Measurements from ENCODE around the gene SMCO2.
A peak's percentile ranks its signal among the peaks of the same experiment; 100 is the strongest.
"Not testable (repeated sequence)": the region's sequence is repeated elsewhere in the genome, so short reads cannot be mapped to it uniquely, and the experiment has no call there.

SMCO2 gene

GRCh38 chr12:27527512-27527911 is 81.0 kb downstream of the SMCO2 start:
- DNase-seq (ENCODE audit: low spot score), result no peak

DNA sequence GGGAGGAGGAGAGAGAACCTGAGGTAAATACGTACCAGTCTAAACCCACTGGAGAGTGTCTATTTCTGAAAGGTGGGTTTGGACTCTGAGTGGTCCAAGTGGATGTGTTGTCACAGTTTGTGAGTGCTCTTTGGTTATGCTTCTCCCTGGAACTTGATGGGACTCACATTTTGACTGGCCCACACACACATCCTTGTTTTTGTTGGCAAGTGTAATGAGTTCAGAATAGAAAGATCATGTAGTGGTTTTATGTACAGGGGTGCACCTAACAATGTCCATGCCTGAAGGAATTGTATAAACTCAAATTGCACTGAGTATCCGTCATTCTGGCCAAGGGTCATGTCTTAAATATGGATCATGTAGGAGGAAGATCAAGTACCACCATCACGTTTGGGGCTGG is 82.3 kb downstream of the SMCO2 start:
- no peak for DNase-seq (ENCODE audit: low spot score)

DNA sequence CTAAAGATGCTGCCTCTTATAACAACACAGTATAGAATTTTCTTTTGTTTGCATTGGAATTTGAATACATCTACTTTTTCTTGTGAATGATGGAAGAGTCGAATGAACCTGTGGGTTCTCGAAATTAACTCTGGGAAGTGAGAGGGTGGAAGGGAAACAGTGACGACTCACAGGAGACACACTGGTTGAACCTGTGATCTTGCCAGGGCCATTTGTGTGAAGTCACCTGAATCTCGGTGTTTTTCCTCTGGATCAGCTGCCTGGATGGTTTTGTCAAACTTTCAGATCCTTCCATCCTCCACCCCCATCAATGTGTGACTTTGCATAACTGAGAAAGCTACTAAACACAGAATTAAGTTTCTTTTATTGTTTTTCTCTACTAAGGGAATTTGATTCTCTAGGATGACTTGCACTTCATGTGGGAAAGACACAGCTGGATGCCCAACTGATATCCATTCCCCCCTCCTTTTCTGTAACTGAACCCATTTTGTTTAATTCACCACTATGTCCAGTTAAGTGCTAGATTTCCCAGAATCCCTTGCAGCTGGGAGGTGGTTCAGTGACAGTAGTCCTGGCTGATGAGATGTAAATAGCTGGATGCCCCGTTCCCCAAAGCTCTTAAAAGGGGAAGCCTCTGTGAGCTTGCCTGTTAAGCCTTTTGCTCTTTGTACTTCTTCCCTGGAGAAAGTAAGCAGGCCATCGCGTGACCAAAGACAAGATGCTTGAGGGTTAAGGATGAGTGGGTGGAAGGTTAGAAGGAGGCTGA is 83.8 kb downstream of the SMCO2 start:
- DNase-seq (ENCODE audit: low spot score), result no peak

DNA sequence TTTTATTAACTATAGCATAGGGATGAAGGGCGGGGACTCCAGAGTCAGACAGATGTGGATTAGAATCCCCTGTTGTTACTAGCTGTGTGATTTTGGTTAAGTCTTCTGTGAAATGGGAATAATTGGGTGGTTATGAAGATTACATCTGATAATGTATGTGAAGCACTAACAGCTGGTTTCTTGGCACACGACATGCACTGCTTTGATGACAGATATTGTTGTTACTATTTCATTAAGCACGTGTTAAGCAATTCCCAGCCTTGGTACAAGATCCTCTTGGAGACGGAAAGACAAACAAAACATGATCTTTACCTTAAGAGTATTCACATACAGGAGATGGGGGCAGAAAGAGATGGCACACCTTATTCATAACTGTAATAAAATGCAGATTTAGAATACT is 85.4 kb downstream of the SMCO2 start:
- no peak for DNase-seq (ENCODE audit: low spot score)

DNA sequence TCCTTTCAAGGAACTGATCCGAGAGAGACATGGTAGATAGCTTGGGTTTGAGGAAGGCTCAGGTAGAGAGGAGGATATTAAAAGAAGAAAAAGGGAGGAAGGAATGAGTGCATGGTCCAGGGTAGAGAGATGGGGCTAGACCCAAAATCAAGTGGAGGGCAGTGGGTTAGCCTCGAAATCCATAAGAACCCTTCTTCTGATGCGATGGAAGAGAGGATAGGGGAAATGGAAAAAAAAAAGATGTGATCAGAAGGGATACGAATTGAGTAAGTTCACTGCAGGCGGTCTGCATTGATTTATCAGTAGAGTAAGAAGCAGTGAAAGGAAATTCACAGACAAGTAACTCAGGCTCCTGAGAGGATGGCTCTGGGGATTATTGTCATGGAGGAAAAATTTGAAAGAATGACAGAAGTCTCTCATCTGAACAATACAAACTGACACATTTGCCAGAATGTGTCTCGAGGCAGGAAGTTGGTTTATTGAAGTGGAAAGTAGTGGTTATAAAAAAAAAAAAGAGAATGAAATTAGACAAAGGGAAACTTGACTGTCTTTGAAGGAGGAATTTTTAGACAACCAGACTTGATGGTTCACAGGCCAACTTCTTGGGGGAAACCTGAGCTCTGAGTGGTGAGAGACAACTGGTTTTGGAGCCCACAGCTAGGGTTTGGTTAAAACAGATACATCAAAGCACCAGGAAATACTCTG is 87.7 kb downstream of the SMCO2 start:
- peak; percentile 36 for DNase-seq (ENCODE audit: low spot score)

GRCh38 chr12:27534765-27535161 is 88.2 kb downstream of the SMCO2 start:
- DNase-seq (ENCODE audit: low spot score), result no peak

DNA sequence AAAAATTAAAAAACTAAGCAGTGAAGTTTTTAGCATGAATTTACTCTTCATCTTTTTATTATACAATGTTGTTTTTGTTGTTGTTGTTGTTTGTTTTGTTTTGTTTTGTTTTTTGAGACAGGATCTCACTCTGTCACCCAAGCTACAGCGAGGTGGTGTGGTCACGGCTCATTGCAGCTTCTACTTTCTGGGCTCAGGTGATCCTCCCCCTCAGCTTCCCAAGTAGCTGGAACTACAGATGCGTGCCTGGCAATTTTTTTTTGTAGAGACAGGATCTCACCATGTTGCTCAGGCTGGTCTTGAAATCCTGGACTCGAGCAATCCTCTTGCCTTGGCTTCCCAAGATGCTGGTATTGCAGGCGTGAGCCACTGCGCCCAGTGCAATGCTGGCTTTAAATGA is 88.8 kb downstream of the SMCO2 start:
- DNase-seq (ENCODE audit: low spot score), result no peak

GRCh38 chr12:27537855-27538675 is 91.5 kb downstream of the SMCO2 start:
- DNase-seq (ENCODE audit: low spot score), result no peak

- DNase-seq (ENCODE audit: low spot score), result no peak
Observed at GRCh38 chr12:27539191-27539631, 92.7 kb downstream of the SMCO2 start.

DNA sequence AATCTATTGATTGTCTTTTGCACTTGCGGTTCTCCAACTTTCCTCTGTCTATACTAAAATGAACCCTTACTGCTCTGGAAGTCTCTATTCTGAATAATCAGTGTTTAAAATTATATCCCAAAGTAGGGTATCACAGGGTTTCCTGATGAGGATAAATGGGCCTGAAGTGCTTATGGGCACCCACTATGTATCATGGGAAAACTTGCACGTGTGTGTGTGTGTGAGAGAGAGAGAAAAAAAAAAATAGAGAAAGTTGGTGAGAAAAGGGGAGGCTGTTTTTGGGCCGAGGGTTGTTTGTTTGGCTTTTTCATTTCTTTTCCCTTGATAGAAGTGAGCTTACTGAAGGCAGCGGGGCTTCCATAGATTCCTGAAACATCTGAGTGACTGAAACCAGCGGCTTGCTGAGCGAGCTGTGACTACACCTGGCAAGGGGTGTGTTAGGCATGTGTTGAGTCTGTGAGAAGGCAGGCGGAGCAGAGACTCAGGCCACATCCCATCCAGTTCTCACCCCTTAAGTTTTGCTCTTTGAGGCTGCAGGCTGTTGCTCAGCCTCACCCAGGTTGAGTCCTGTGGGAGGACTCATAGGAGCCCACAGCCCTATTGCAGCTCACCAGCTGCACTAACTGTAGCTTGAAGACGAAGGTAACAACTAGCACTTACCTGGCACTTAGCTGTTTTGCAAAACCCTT is 94.6 kb downstream of the SMCO2 start:
- DNase-seq (ENCODE audit: low spot score), result no peak

GRCh38 chr12:27542628-27543027 is 96.1 kb downstream of the SMCO2 start:
- no peak for DNase-seq (ENCODE audit: low spot score)

DNA sequence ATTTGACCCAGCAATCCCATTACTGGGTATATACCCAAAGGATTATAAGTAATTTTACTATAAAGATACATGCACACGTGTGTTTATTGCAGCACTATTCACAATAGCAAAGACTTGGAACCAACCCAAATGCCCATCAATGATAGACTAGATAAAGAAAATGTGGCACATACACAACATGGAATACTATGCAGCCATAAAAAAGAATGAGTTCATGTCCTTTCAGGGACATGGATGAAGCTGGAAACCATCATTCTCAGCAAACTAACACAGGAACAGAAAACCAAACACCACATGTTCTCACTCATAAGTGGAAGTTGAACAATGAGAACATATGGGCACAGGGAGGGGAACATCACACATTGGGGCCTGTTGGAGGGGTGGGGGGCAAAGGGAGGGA is 98.3 kb downstream of the SMCO2 start:
- not testable (repeated sequence) for DNase-seq (ENCODE audit: low spot score)

DNA sequence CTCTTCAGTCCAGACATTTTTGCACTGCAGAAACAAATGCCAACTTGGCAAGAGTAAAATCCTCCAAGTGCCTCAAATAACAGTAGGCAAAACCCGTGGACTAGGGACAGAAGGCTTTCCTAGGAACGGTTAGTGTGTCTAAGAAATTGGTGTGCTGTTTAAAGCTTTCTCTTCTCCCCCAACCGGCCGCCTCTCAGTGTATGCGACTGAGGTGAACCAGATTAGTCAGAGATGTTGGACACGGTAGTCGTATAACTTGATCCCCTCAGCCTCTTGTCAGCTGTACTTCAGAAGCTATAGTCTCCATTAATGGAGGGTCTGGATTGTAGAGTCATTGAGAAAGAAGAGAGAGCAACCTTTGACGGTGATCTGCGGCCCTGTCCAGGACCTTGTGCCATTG is 99.1 kb downstream of the SMCO2 start:
- DNase-seq (ENCODE audit: low spot score), result no peak

DNA sequence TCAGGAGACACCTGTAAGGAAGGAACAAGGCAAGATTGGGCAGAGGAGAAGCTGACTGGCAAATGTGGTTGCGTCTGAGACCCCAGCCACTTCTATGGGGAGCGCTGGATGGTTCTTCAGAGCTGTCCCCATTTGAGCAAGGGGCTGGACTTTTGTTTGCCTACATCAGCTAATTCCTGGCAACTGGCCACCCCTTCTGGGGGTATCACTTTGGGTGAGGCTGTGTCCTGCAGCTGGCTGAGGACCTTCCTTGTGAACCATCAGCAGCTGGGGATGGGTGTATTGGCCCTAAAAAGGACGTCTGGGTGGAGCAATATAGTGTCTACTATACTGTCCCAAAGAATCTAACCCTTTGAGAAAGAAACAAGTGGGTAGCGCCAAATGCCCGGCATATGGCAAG is 101.1 kb downstream of the SMCO2 start:
- DNase-seq (ENCODE audit: low spot score), result no peak

- DNase-seq (ENCODE audit: low spot score), result no peak
Observed at GRCh38 chr12:27548301-27549199, 102.0 kb downstream of the SMCO2 start.

- DNase-seq (ENCODE audit: low spot score), result no peak
Observed at GRCh38 chr12:27549236-27549800, 102.8 kb downstream of the SMCO2 start.

DNA sequence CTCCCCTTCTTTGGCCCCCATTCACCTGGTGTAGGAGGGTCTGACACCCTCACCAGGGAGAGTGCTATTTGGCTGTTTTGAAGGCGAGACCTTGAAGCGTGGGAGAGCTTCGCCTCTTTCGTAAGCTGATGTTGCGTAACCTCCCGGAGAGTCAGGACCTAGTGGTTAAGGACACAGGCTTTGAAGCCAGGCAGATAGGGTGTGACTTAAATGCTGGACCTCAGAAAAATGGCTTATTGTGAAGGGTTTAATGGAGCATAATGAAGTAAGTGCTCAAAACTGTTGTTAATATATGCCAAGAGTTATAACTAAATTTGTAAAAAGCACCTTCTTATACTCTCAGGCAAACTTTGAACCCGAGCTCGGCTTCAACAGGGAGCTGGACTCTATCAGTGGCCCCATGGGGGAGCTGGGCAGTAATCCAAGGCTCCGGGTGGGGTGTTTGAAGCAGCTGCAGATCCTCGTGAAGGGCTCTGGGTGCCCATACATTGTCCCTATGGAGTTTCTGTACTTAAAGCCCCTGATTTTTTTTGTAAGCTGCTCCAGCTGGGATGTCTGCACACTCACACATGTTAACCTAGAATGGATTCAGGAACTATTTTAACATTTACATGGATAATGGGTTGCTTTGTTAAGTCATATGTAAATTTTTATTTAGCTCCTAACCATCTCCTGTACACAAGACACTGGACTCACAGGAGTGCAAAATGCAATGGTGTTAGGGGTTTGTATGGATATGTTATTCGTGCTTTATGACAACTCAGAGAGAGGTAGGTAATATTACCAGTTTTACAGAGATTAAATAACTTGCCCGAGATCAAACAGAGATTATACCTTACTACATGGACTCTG is 103.5 kb downstream of the SMCO2 start:
- peak; percentile 13 for DNase-seq (ENCODE audit: low spot score)

- DNase-seq (ENCODE audit: low spot score), result no peak
Observed at GRCh38 chr12:27550653-27550975, 104.1 kb downstream of the SMCO2 start.

DNA sequence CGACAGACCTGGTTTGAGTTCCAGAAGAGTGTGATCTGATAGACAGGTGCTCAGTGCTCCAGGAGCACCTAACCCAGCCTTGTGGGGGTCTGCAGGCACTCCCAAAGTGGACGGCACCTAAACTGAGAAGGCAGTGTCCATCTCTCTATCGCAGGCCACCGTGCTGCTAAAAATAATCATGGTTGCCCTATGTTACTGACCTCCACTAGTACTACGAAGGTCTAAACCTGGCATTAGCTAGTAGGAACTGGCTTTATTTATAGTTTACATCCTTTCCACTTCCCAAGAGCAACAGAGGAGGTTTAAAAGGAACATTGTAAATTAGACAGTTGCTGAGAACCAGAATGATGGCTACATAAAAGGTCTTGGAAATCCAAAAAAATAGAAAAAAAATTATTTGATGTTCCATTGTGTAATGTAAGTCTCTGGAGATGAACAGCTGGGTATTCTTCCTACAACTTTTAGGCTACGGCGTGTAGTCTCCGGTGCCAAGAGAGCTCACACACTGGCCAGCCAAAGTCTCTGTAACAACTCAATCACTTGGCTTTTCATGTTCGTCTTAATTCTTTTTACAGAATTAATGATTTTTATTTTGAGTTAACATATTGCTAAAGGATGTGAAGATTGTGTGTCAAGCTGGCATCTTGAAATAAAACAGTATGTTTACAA is 104.8 kb downstream of the SMCO2 start:
- DNase-seq (ENCODE audit: low spot score), result no peak

Measured in activated CD4-positive, alpha-beta T cell treated with anti-CD3 and anti-CD28 coated beads, Interleukin-2, Interleukin-4, amounts not matched to agents 100 ng/mL and 50 ng/mL, durations not matched to agents 16 hours and 8 hours (primary cell).